Esophagus squamous epithelium (tissue), 4 donors: ENCODE measurements around the gene MAPK8IP3.

Experiments
- POLR2A ChIP-seq, 4 donors: fragments of 450-650 bp; IDR thresholded peaks; one replicate each; pipeline ENCODE4 v1.6.1; 2017; ENCODE audit warnings: antibody characterized with exemption in 4 of 4, mild to moderate bottlenecking in 4 of 4, moderate library complexity in 3 of 4
- TF ChIP-seq, protein P1 (sequence below), 6 experiments: fragments of 450-650 bp in 4 of 6; fragments of 200-600 bp in 2 of 6; sonication (generic) in 2 of 6; IDR thresholded peaks; one replicate each; pipeline ENCODE4 v1.5.1; 2016 to 2019; ENCODE audit warnings: antibody characterized with exemption in 6 of 6, mild to moderate bottlenecking in 4 of 6, moderate library complexity in 4 of 6

DNA sequence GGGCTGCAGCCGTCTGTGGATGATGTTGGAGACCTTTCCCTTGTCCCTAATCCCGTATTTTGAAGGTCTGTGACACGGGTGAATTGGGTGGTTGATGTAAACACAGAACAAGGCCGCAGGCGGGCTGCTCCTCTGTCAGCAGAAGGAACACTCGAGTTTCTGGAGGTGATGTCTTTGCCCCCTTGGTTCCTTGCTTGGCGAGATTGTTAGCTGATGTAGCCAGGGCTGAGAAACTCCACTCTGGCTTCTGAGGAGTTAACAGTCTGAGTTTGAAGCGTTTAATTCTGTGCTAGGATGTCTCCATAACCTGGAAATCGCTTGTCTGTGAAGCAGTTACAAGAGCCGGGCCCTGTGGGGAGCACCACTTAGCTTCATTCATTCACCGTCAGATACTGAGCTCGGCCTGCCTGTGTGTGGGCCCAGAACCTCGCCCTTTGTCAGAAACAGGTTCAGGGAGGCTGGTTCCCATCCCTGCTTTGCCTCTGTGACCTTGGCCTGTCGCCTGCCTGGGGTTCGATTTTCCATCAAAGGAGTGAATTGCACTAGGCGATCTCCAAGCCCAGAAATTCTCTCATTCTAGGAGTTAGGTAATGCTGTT, 1.3 kb downstream of the MAPK8IP3 start:
- TF ChIP-seq POLR2A (IDR thresholded peaks at IDR 0.05), result no peak
- TF ChIP-seq, protein P1, sequence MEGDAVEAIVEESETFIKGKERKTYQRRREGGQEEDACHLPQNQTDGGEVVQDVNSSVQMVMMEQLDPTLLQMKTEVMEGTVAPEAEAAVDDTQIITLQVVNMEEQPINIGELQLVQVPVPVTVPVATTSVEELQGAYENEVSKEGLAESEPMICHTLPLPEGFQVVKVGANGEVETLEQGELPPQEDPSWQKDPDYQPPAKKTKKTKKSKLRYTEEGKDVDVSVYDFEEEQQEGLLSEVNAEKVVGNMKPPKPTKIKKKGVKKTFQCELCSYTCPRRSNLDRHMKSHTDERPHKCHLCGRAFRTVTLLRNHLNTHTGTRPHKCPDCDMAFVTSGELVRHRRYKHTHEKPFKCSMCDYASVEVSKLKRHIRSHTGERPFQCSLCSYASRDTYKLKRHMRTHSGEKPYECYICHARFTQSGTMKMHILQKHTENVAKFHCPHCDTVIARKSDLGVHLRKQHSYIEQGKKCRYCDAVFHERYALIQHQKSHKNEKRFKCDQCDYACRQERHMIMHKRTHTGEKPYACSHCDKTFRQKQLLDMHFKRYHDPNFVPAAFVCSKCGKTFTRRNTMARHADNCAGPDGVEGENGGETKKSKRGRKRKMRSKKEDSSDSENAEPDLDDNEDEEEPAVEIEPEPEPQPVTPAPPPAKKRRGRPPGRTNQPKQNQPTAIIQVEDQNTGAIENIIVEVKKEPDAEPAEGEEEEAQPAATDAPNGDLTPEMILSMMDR (IDR thresholded peaks at IDR 0.05), result no peak
